DND-41 (cell line): ENCODE measurements around the gene CXCL8.

Source experiments
- EZH2 ChIP-seq: IDR thresholded peaks from 3 replicates; pipeline ENCODE4 v1.6.1; 2012; ENCODE audit warnings: borderline replicate concordance, low read depth, mild to moderate bottlenecking, moderate library complexity, low read length, inconsistent platforms; ENCODE audit not compliant: severe bottlenecking
- TF ChIP-seq, protein P1 (sequence below): IDR thresholded peaks from 2 replicates; pipeline ENCODE4 v1.5.1; 2012; ENCODE audit warnings: borderline replicate concordance, low read length, moderate library complexity, mild to moderate bottlenecking; ENCODE audit not compliant: poor library complexity, severe bottlenecking; ENCODE audit errors: extremely low read depth

- TF ChIP-seq, protein P1, sequence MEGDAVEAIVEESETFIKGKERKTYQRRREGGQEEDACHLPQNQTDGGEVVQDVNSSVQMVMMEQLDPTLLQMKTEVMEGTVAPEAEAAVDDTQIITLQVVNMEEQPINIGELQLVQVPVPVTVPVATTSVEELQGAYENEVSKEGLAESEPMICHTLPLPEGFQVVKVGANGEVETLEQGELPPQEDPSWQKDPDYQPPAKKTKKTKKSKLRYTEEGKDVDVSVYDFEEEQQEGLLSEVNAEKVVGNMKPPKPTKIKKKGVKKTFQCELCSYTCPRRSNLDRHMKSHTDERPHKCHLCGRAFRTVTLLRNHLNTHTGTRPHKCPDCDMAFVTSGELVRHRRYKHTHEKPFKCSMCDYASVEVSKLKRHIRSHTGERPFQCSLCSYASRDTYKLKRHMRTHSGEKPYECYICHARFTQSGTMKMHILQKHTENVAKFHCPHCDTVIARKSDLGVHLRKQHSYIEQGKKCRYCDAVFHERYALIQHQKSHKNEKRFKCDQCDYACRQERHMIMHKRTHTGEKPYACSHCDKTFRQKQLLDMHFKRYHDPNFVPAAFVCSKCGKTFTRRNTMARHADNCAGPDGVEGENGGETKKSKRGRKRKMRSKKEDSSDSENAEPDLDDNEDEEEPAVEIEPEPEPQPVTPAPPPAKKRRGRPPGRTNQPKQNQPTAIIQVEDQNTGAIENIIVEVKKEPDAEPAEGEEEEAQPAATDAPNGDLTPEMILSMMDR, result no peak
- no peak for TF ChIP-seq EZH2
Observed at GRCh38 chr4:73741750-73742489, 1.6 kb downstream of the CXCL8 start.
